Measurements from ENCODE around the gene SRL. TPM values are rescaled to one million over a fixed set of nuclear protein-coding genes. Genes with fewer than 3 reads are reported as not detected.

The SRL gene
- total and polyA plus RNA-seq, 2 experiments from 2014 or later: not detected

DNA sequence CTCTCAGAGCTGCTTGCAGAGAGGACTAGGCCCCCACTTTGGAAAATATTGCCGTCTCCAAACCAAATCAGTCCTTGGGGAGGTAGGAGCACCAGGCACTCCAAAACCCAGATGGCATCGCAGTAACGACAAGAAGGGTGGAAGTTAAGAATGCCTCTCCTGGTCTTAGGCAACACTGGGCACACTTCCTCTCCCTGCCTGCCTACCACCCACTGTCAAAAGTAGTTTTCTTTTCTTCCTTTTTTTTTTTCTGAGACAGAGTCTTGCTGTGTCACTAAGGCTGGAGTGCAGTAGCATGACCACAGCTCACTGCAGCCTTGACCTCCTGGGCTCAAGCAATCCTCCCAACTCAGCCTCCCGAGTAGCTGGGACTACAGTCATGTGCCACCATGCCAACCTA is 47.2 kb downstream of the SRL start:
- ATAC-seq: no peak

More for the DNA sequence above, 47.2 kb downstream of the SRL start:
- Histone ChIP-seq H3K36me3 (ENCODE audit: insufficient read depth) (no peaks in the 10 kb centered on the region), H3K27me3 (ENCODE audit: insufficient read depth) (no peaks in the 10 kb centered on the region), H3K27ac (ENCODE audit: low read depth) (no peak overlapping the region), H3K4me2 (no peak overlapping the region), H3K4me1 (ENCODE audit: insufficient read depth) (no peaks in the 10 kb centered on the region), H3K4me3 (no peak overlapping the region), H3K9me2 (ENCODE audit: insufficient read depth) (peaks cover 5% of the 10 kb centered on the region; the same call in 1 of the 2 replicates), H4K20me1 (replicated peaks; ENCODE audit: insufficient read depth) (no peaks in the 10 kb centered on the region), H2AFZ (0 out of 2 replicates have a peak overlapping the region, but pooled peaks have one; percentile 74), H3K79me2 (replicated peaks; ENCODE audit: insufficient read depth) (no peaks in the 10 kb centered on the region), H3F3A (replicated peaks; ENCODE audit: low read depth) (no peaks in the 10 kb centered on the region)
- Mint-ChIP-seq H3K36me3 (ENCODE audit: low read depth) (no peaks in the 10 kb centered on the region), H3K27ac (no peak overlapping the region), H3K4me3 (no peak overlapping the region), H3K4me1 (peaks cover 2% of the 10 kb centered on the region; the same call in 1 of the 3 replicates), H3K27me3 (ENCODE audit: insufficient read depth, low read depth, poor library complexity) (peaks cover 16% of the 10 kb centered on the region), H3K9me3 (peaks cover 11% of the 10 kb centered on the region; the same call in 2 of the 3 replicates)
- no peak for TF ChIP-seq POLR2AphosphoS5 (IDR thresholded peaks at IDR 0.05; ENCODE audit: low read depth)
- no peak for TF ChIP-seq EZH2 (IDR thresholded peaks at IDR 0.05; ENCODE audit: low read depth, unreplicated experiment)
- TF ChIP-seq ZNF331 (CRISPR knock-in tag; IDR thresholded peaks at IDR 0.05; ENCODE audit: low read depth): no peak
- TF ChIP-seq, protein P1, sequence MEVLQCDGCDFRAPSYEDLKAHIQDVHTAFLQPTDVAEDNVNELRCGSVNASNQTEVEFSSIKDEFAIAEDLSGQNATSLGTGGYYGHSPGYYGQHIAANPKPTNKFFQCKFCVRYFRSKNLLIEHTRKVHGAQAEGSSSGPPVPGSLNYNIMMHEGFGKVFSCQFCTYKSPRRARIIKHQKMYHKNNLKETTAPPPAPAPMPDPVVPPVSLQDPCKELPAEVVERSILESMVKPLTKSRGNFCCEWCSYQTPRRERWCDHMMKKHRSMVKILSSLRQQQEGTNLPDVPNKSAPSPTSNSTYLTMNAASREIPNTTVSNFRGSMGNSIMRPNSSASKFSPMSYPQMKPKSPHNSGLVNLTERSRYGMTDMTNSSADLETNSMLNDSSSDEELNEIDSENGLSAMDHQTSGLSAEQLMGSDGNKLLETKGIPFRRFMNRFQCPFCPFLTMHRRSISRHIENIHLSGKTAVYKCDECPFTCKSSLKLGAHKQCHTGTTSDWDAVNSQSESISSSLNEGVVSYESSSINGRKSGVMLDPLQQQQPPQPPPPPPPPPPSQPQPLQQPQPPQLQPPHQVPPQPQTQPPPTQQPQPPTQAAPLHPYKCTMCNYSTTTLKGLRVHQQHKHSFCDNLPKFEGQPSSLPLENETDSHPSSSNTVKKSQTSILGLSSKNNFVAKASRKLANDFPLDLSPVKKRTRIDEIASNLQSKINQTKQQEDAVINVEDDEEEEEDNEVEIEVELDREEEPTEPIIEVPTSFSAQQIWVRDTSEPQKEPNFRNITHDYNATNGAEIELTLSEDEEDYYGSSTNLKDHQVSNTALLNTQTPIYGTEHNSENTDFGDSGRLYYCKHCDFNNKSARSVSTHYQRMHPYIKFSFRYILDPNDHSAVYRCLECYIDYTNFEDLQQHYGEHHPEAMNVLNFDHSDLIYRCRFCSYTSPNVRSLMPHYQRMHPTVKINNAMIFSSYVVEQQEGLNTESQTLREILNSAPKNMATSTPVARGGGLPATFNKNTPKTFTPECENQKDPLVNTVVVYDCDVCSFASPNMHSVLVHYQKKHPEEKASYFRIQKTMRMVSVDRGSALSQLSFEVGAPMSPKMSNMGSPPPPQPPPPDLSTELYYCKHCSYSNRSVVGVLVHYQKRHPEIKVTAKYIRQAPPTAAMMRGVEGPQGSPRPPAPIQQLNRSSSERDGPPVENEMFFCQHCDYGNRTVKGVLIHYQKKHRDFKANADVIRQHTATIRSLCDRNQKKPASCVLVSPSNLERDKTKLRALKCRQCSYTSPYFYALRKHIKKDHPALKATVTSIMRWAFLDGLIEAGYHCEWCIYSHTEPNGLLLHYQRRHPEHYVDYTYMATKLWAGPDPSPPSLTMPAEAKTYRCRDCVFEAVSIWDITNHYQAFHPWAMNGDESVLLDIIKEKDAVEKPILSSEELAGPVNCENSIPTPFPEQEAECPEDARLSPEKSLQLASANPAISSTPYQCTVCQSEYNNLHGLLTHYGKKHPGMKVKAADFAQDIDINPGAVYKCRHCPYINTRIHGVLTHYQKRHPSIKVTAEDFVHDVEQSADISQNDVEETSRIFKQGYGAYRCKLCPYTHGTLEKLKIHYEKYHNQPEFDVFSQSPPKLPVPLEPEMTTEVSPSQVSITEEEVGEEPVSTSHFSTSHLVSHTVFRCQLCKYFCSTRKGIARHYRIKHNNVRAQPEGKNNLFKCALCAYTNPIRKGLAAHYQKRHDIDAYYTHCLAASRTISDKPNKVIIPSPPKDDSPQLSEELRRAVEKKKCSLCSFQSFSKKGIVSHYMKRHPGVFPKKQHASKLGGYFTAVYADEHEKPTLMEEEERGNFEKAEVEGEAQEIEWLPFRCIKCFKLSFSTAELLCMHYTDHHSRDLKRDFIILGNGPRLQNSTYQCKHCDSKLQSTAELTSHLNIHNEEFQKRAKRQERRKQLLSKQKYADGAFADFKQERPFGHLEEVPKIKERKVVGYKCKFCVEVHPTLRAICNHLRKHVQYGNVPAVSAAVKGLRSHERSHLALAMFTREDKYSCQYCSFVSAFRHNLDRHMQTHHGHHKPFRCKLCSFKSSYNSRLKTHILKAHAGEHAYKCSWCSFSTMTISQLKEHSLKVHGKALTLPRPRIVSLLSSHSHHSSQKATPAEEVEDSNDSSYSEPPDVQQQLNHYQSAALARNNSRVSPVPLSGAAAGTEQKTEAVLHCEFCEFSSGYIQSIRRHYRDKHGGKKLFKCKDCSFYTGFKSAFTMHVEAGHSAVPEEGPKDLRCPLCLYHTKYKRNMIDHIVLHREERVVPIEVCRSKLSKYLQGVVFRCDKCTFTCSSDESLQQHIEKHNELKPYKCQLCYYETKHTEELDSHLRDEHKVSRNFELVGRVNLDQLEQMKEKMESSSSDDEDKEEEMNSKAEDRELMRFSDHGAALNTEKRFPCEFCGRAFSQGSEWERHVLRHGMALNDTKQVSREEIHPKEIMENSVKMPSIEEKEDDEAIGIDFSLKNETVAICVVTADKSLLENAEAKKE (CRISPR knock-in tag; IDR thresholded peaks at IDR 0.05): no peak
- TF ChIP-seq ZNF114 (CRISPR knock-in tag; IDR thresholded peaks at IDR 0.05): no peak
- TF ChIP-seq, protein P2, sequence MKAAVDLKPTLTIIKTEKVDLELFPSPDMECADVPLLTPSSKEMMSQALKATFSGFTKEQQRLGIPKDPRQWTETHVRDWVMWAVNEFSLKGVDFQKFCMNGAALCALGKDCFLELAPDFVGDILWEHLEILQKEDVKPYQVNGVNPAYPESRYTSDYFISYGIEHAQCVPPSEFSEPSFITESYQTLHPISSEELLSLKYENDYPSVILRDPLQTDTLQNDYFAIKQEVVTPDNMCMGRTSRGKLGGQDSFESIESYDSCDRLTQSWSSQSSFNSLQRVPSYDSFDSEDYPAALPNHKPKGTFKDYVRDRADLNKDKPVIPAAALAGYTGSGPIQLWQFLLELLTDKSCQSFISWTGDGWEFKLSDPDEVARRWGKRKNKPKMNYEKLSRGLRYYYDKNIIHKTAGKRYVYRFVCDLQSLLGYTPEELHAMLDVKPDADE (IDR thresholded peaks at IDR 0.05): no peak
- TF ChIP-seq NANOG (IDR thresholded peaks at IDR 0.05; ENCODE audit: borderline replicate concordance): no peak
- no peak for TF ChIP-seq CREB1 (CRISPR knock-in tag; IDR thresholded peaks at IDR 0.05; ENCODE audit: low read depth)
- TF ChIP-seq JUNB (IDR thresholded peaks at IDR 0.05; ENCODE audit: unreplicated experiment): no peak
- TF ChIP-seq EZH2phosphoT487 (IDR thresholded peaks at IDR 0.05; ENCODE audit: unreplicated experiment): no peak
- TF ChIP-seq STAT1 (IDR thresholded peaks at IDR 0.05; ENCODE audit: unreplicated experiment): no peak
- DNase-seq (ENCODE audit: low spot score): no peak

Data from GM23338 (cell line).